Neural crest cell (in vitro differentiated cells): ENCODE results near the gene DMRT2. TPM values are rescaled to one million over a fixed set of nuclear protein-coding genes. Genes with fewer than 3 reads are reported as not detected.

ENCODE experiments used
- DNase-seq: peaks from one replicate; pipeline ENCODE4 v3.0.0; 2021; ENCODE audit warnings: low read depth, mixed read lengths, low spot score
- H3K27ac Mint-ChIP-seq: one replicate; pipeline ENCODE4 v1.8.0; 2021; ENCODE audit warnings: mild to moderate bottlenecking, mixed read lengths; ENCODE audit not compliant: unreplicated experiment
- H3K27me3 Mint-ChIP-seq: 2 replicates; pipeline ENCODE4 v1.8.0; 2021; ENCODE audit warnings: low read depth, mild to moderate bottlenecking, mixed read lengths
- H3K36me3 Mint-ChIP-seq: 2 replicates; pipeline ENCODE4 v1.8.0; 2021; ENCODE audit warnings: low read depth, mild to moderate bottlenecking, mixed read lengths
- H3K4me1 Mint-ChIP-seq: 2 replicates; pipeline ENCODE4 v1.8.0; 2021; ENCODE audit warnings: mixed read lengths
- H3K4me3 Mint-ChIP-seq: one replicate; pipeline ENCODE4 v1.8.0; 2021; ENCODE audit warnings: mild to moderate bottlenecking, mixed read lengths
- H3K9me3 Mint-ChIP-seq: 2 replicates; pipeline ENCODE4 v1.8.0; 2021; ENCODE audit warnings: mixed read lengths
- total RNA-seq: library from RNA; stranded (reverse); gene quantifications from 2 replicates; pipeline ENCODE4 v1.2.1, GENCODE V29; 2021
- TF ChIP-seq, protein P1 (sequence below): fragments of 200-600 bp; sonication (generic); conservative IDR thresholded peaks from 2 replicates; pipeline ENCODE4 v1.5.0; 2021; ENCODE audit warnings: antibody characterized with exemption, mild to moderate bottlenecking

Gene DMRT2
- total RNA-seq, 1 donor from 2014 or later, result 0.49 TPM

DNA sequence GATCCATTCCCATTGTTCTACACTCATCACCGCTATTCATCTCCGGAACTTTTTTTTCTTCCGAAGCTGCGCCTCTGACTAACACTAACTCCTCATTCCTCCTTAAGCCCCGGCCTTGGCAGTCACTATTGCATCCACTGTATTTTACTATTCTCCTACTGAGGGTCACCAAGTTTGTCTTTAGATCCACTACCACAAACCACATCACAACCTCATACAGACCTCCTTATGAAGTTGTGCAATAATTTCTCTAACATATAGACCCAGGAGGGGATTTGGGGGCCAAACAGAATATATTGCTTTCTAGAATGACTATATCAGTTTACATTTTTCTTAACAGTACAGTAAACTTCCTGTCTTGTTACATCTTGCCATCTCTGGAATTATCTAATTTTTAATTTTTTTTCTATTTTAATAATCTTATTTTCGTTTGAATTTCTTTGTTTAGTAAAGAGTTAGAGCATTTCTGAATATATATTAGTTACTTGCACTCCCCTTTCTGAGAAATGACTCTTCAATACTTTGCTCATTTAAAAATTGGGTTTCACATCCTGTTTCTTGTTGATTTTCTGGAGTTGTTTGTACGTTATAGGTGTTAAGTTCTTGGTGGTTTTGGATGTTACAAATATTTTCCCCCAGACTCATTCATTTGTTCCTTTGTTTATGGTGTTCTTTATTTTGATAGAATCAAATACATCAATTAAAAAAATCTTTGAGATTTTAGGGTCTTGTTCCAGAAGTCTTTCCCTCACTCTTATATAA lies 37.1 kb downstream of the DMRT2 start:
- peaks cover 9% of the 10 kb centered on the region for H3K4me1 Mint-ChIP-seq
- H3K27me3 Mint-ChIP-seq, result peaks cover 21% of the 10 kb centered on the region
- H3K9me3 Mint-ChIP-seq, result peaks cover 3% of the 10 kb centered on the region
- H3K4me3 Mint-ChIP-seq, result no peak overlapping the region
- no peak overlapping the region for H3K27ac Mint-ChIP-seq
- no peaks in the 10 kb centered on the region for H3K36me3 Mint-ChIP-seq
- TF ChIP-seq, protein P1, sequence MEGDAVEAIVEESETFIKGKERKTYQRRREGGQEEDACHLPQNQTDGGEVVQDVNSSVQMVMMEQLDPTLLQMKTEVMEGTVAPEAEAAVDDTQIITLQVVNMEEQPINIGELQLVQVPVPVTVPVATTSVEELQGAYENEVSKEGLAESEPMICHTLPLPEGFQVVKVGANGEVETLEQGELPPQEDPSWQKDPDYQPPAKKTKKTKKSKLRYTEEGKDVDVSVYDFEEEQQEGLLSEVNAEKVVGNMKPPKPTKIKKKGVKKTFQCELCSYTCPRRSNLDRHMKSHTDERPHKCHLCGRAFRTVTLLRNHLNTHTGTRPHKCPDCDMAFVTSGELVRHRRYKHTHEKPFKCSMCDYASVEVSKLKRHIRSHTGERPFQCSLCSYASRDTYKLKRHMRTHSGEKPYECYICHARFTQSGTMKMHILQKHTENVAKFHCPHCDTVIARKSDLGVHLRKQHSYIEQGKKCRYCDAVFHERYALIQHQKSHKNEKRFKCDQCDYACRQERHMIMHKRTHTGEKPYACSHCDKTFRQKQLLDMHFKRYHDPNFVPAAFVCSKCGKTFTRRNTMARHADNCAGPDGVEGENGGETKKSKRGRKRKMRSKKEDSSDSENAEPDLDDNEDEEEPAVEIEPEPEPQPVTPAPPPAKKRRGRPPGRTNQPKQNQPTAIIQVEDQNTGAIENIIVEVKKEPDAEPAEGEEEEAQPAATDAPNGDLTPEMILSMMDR, result no peak
- DNase-seq, result no peak

DNA sequence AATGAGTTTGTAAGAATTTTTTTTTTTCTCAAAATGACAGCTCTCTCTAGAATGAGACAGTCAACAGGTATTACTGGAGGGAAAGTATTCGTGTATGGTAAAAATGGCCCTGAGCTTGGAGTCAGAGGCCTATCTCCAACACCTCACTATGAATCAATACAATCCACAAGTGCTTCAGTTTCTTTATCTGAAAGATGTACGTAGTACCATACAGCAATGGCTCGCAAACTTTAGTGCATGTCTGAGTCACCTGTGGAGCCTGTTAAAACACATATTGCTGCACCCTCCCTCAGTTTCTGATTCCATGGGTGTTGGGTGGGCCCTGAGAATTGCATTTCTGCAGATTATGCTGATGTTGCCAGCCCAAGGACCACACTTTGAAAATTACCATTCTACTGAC lies 44.6 kb downstream of the DMRT2 start:
- Mint-ChIP-seq H3K27ac (no peak overlapping the region), H3K4me1 (no peaks in the 10 kb centered on the region), H3K36me3 (no peaks in the 10 kb centered on the region)

DNA sequence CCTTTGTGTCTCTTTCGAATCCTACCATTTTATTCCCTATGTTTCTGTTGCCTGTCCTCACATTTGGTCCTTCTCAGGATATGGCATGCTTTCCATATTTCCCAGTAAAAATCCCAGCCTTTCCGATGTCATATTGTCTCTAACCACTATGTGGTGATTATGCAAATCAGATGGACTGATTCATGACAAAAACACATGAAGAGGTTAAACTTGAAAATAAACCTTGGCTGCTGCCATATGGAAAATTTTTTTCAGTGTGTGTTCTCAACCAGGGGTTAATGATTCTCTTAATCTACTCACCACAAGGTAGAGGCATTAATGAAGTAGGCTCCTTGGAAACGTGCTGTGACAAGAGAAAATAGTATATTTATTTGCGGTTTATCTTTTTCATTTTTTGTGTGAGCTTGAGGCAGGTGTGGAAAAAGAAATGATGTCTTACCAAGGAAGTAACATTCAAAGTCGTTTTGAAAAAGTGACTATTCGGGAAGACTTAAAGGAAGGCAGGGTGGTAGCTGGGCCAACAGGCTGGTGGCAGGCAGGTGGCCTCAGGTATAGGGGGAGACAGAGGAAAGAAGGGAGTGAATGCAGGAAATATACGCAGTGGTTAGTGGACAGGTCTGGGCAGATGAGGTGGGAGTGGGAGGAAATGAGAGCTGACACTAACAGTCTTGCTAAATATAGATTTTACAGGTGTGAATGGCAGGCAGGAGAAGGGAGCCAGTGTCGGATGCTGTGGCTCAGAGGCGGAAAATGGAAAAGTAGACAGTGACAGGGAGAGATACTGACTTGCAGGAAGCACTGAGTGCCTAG lies 46.2 kb downstream of the DMRT2 start:
- TF ChIP-seq, protein P1, result no peak
- H3K4me1 Mint-ChIP-seq, result no peaks in the 10 kb centered on the region
- no peak overlapping the region for H3K27ac Mint-ChIP-seq
- H3K4me3 Mint-ChIP-seq, result no peak overlapping the region
- H3K9me3 Mint-ChIP-seq, result peaks cover 11% of the 10 kb centered on the region
- peaks cover 23% of the 10 kb centered on the region for H3K27me3 Mint-ChIP-seq
- DNase-seq, result no peak
- no peaks in the 10 kb centered on the region for H3K36me3 Mint-ChIP-seq

More for the DNA sequence above, 44.6 kb downstream of the DMRT2 start:
- H3K9me3 Mint-ChIP-seq, result peaks cover 11% of the 10 kb centered on the region
- no peak overlapping the region for H3K4me3 Mint-ChIP-seq
- peaks cover 14% of the 10 kb centered on the region for H3K27me3 Mint-ChIP-seq
- TF ChIP-seq, protein P1, result no peak
- DNase-seq, result no peak

DNA sequence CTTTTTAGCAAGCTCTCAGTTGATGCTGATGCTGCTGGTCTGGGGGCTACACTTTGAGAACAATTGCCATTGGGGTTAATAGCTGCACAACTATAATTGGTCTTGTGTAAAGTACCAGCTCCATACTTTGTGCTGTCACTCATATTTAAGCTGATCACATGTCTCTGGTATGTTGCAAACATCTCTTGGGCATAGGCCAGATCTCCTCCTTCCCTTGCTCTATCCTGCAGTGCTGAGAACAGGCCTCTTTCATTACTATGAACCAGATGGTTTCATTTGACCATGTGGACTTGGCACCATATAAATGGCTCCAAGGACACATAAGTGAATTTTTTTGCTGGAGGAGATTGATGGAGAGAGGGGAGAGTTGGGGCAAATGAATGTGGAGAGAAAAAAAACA lies 48.4 kb downstream of the DMRT2 start:
- Mint-ChIP-seq H3K9me3 (peaks cover 11% of the 10 kb centered on the region), H3K27me3 (peaks cover 21% of the 10 kb centered on the region), H3K36me3 (no peaks in the 10 kb centered on the region), H3K27ac (no peak overlapping the region), H3K4me1 (peaks cover 5% of the 10 kb centered on the region), H3K4me3 (no peak overlapping the region)
- TF ChIP-seq, protein P1, result no peak
- no peak for DNase-seq

DNA sequence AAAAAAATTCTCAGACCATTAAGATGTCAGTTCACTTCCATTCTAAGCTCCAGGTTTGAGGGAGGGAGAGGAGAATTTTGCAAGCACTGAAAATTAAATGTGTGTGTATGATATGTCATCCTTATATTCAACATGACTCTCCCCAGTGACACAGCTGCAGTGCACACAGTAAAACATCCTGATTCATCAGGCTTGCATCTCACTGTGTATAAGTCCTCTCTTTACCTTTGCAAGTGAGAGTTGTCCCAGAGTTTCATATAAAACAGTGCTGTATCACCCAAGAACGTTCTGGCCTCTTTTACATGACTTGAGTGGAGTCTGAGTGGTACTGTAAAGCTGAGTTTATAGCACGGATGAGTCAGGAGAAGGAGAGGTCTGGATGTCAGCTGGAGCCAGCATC lies 50.0 kb downstream of the DMRT2 start:
- TF ChIP-seq, protein P1, result no peak
- H3K4me3 Mint-ChIP-seq, result no peak overlapping the region
- no peak overlapping the region for H3K27ac Mint-ChIP-seq
- H3K4me1 Mint-ChIP-seq, result peaks cover 5% of the 10 kb centered on the region
- no peak for DNase-seq
- H3K9me3 Mint-ChIP-seq, result peaks cover 14% of the 10 kb centered on the region
- no peaks in the 10 kb centered on the region for H3K36me3 Mint-ChIP-seq
- peaks cover 24% of the 10 kb centered on the region for H3K27me3 Mint-ChIP-seq
